SU-DHL-6 (cell line): ENCODE measurements around the gene POR.

Experiments
- H2AFZ ChIP-seq: fragments of 200-600 bp; sonication (generic); 2 replicates; pipeline ENCODE4 v1.6.1; 2014; ENCODE audit warnings: low read depth, mild to moderate bottlenecking, moderate library complexity, mixed read lengths, antibody characterized with exemption, low read length; ENCODE audit not compliant: severe bottlenecking
- H3F3A ChIP-seq: fragments of 200-600 bp; shearing (Covaris generic); 2 replicates; pipeline ENCODE4 v1.6.0; 2016; ENCODE audit warnings: antibody characterized with exemption, mild to moderate bottlenecking; ENCODE audit not compliant: insufficient read depth
- H3K27ac ChIP-seq: fragments of 200-600 bp; sonication (generic); 2 replicates; pipeline ENCODE4 v1.5.1; 2016; ENCODE audit warnings: low read depth, mild to moderate bottlenecking, low read length, moderate library complexity, mixed read lengths
- H3K27me3 ChIP-seq: fragments of 200-600 bp; sonication (generic), shearing (Covaris generic); 2 replicates; pipeline ENCODE4 v1.6.0; 2014; ENCODE audit warnings: mild to moderate bottlenecking, low read length
- H3K36me3 ChIP-seq: fragments of 200-600 bp; sonication (generic); 2 replicates; pipeline ENCODE4 v1.6.1; 2014; ENCODE audit warnings: mild to moderate bottlenecking, low read length, mixed read lengths
- H3K4me2 ChIP-seq: fragments of 300-600, 200-600 bp; shearing (Covaris generic), sonication (generic); 2 replicates; pipeline ENCODE4 v1.6.0; 2014; ENCODE audit warnings: low read length, low read depth, mild to moderate bottlenecking; ENCODE audit not compliant: poor library complexity, severe bottlenecking
- H3K4me3 ChIP-seq: fragments of 200-600 bp; sonication (generic); 2 replicates; pipeline ENCODE4 v1.5.1; 2014; ENCODE audit warnings: antibody characterized with exemption, low read length, mild to moderate bottlenecking, mixed read lengths; ENCODE audit not compliant: insufficient read depth, poor library complexity, severe bottlenecking
- H3K79me2 ChIP-seq: fragments of 200-600 bp; sonication (generic); 2 replicates; pipeline ENCODE4 v1.6.1; 2014; ENCODE audit warnings: mild to moderate bottlenecking, low read length, moderate library complexity; ENCODE audit not compliant: insufficient read depth
- H3K9ac ChIP-seq: fragments of 200-600 bp; sonication (generic); 2 replicates; pipeline ENCODE4 v1.7.0; 2014; ENCODE audit warnings: mild to moderate bottlenecking, low read length
- H3K9me2 ChIP-seq: fragments of 200-600 bp; sonication (generic); replicated peaks from 2 replicates; pipeline ENCODE4 v1.6.1; 2014; ENCODE audit warnings: low read length; ENCODE audit not compliant: insufficient read depth
- H3K9me3 ChIP-seq: fragments of 200-600 bp; sonication (generic); 2 replicates; pipeline ENCODE4 v1.6.1; 2014; ENCODE audit warnings: low read length, mixed read lengths; ENCODE audit not compliant: insufficient read depth
- H4K20me1 ChIP-seq: fragments of 200-600 bp; sonication (generic); 2 replicates; pipeline ENCODE4 v1.6.1; 2014; ENCODE audit warnings: low read depth, mild to moderate bottlenecking, antibody characterized with exemption, low read length, moderate library complexity, mixed read lengths
- CTCF ChIP-seq: fragments of 200-600 bp; sonication (generic); IDR thresholded peaks from one replicate; pipeline ENCODE4 v1.5.1; 2017; ENCODE audit warnings: antibody characterized with exemption, mild to moderate bottlenecking, low read length, moderate library complexity; ENCODE audit not compliant: insufficient read depth, poor library complexity, severe bottlenecking
- EZH2phosphoT487 ChIP-seq: fragments of 200-600 bp; sonication (generic), shearing (Covaris generic); conservative IDR thresholded peaks from 2 replicates; pipeline ENCODE4 v1.6.1; 2018; ENCODE audit warnings: mild to moderate bottlenecking, antibody characterized with exemption, low read length, moderate library complexity, mixed read lengths

Gene POR

GRCh38 chr7:75913437-75913836 lies 1.5 kb upstream of the POR start:
- H4K20me1 ChIP-seq: no peaks in the 10 kb centered on the region
- no peaks in the 10 kb centered on the region for H3K79me2 ChIP-seq
- H3K27me3 ChIP-seq: no peaks in the 10 kb centered on the region
- H3K9me3 ChIP-seq: no peaks in the 10 kb centered on the region
- H2AFZ ChIP-seq: no peak overlapping the region
- H3F3A ChIP-seq: no peaks in the 10 kb centered on the region
- H3K36me3 ChIP-seq: no peaks in the 10 kb centered on the region
- H3K9ac ChIP-seq: no peak overlapping the region
- no peak overlapping the region for H3K27ac ChIP-seq
- TF ChIP-seq EZH2phosphoT487 (no peak), CTCF (no peak)
- H3K4me2 ChIP-seq: no peak overlapping the region
- no peaks in the 10 kb centered on the region for H3K9me2 ChIP-seq
- no peak overlapping the region for H3K4me3 ChIP-seq

DNA sequence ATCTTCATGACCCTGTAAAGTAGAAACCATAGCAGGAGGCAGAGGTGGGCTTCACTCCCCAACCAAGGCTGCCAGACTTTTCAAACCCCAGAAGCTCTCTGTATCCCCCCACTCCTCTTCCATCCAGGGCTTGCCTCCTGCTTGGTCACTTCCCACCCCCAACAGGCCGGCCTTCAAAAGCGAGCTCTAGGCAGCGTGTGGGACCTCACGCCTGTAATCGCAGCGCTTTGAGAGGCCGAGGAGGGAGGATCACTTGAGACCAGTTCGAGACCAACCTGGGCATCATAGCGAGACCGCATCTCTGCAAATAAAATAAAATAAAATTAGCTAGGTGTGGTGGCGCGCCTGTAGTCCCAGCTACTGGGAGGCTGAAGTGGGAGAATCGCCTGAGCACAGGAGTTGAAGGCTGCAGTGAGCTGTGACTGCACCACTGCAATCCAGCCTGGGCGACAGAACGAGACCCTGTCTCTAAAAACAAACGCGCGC lies 743 bp upstream of the POR start:
- Histone ChIP-seq H3K9me2 (no peaks in the 10 kb centered on the region), H3K27me3 (no peaks in the 10 kb centered on the region), H3K9me3 (no peaks in the 10 kb centered on the region), H3K9ac (peak overlapping the region; percentile 71), H2AFZ (peak overlapping the region; percentile 91), H3K36me3 (no peaks in the 10 kb centered on the region), H3K79me2 (no peaks in the 10 kb centered on the region), H3F3A (no peaks in the 10 kb centered on the region), H3K4me2 (peak overlapping the region; percentile 60), H3K27ac (peak overlapping the region; percentile 25; the same call in 1 of the 2 replicates), H4K20me1 (no peaks in the 10 kb centered on the region), H3K4me3 (peak overlapping the region; percentile 75)
- TF ChIP-seq CTCF (no peak), EZH2phosphoT487 (no peak)

DNA sequence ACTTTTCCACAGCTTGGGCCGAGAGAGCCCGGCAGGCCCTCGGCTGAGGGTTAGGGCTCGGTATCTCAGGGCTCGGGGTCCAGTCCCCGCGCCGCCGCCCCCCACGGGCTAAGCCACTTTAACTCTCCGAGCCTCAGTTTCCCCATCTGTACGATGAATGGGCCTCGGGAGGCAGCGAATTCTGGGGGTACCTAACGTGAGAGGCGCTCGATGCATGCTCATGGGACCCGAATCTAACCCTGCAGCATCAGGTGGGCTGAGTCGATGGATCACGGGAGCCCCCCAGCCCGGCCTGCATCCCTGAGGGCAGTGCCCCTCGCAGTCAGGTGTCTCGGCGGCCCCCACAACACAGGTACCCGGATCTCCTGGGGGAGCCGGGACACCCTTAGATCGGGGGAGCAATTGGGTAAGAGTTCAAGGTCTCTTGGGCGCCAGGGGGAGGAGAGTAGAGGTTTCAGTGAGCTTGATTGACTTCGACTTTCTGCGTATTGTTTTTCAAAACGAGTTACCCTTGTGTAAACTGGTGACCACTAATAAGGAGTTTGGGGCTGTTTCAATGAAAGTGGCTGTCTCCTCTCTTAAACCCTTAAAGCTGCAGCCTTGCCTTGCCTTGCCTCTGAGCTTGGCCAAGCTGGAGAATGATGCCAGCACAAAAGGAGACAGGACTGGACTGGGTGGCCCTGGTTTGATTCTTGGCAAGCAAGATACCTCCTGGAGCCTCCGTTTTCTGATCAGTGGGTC lies 631 bp downstream of the POR start:
- no peak overlapping the region for H3K27ac ChIP-seq
- peak overlapping the region; percentile 86 for H3K4me3 ChIP-seq
- H3K79me2 ChIP-seq: no peaks in the 10 kb centered on the region
- no peaks in the 10 kb centered on the region for H3K9me2 ChIP-seq
- no peaks in the 10 kb centered on the region for H3F3A ChIP-seq
- H3K36me3 ChIP-seq: no peaks in the 10 kb centered on the region
- H3K9ac ChIP-seq: peak overlapping the region; percentile 78
- peak overlapping the region; percentile 83 for H2AFZ ChIP-seq
- H3K27me3 ChIP-seq: no peaks in the 10 kb centered on the region
- TF ChIP-seq EZH2phosphoT487 (no peak), CTCF (no peak)
- H3K4me2 ChIP-seq: peak overlapping the region; percentile 79
- no peaks in the 10 kb centered on the region for H4K20me1 ChIP-seq
- H3K9me3 ChIP-seq: no peaks in the 10 kb centered on the region
